HG02798 (cell line): Measurements from ENCODE around the gene EML4.
A peak's percentile ranks its signal among the peaks of the same experiment; 100 is the strongest.
"Not testable (repeated sequence)": the region's sequence is repeated elsewhere in the genome, so short reads cannot be mapped to it uniquely, and the experiment has no call there.

ENCODE experiments used
- ATAC-seq: cut with Tn5 transposase; IDR thresholded peaks from one replicate; pipeline ENCODE4 v1.9.1; 2021; ENCODE audit warnings: mild to moderate bottlenecking; ENCODE audit not compliant: unreplicated experiment, poor library complexity

EML4 gene

DNA sequence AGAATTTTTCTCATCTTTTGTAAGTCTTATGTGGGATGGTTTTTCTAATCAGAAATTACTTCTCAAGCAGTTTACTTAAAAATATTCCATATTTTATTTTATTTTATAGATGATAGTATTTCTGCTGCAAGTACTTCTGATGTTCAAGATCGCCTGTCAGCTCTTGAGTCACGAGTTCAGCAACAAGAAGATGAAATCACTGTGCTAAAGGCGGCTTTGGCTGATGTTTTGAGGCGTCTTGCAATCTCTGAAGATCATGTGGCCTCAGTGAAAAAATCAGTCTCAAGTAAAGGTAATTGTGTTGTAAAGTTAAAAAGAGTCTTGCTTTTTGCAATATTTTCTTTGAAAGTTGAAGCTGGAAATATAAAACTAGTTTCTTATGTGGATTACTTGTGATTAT lies 76.2 kb downstream of the EML4 start:
- ATAC-seq, result no peak

- ATAC-seq, result no peak
Measured at GRCh38 chr2:42246562-42246961, 77.4 kb downstream of the EML4 start.

- no peak for ATAC-seq
Measured at GRCh38 chr2:42248846-42249245, 79.7 kb downstream of the EML4 start.

GRCh38 chr2:42249284-42249683 lies 80.1 kb downstream of the EML4 start:
- ATAC-seq, result no peak

- ATAC-seq, result no peak
Measured at GRCh38 chr2:42249887-42250286, 80.7 kb downstream of the EML4 start.

GRCh38 chr2:42250925-42251324 lies 81.8 kb downstream of the EML4 start:
- no peak for ATAC-seq

DNA sequence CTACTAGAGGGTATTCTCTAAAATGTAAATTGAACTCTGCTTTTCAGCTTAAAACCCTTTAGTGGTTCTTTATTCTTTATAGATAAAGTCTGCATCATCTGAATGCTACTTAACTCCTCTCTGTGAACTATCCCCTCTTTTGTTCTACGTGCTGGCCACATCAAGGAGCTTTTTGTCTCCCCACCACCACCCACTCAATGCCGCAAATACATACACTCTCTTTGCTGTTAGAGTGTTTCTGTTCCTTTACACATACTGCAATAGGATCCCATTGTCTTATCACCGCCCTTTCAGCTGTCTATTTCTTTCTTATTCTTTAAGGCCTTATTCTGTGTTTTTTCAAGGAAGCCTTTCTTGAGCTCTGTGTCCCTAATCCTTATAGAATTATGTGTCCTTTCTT lies 83.3 kb downstream of the EML4 start:
- no peak for ATAC-seq

GRCh38 chr2:42254186-42254895 lies 85.2 kb downstream of the EML4 start:
- no peak for ATAC-seq

- ATAC-seq, result peak; percentile 69
Measured at GRCh38 chr2:42256505-42256904, 87.4 kb downstream of the EML4 start.

- peak; percentile 36 for ATAC-seq
Measured at GRCh38 chr2:42261518-42262195, 92.5 kb downstream of the EML4 start.

DNA sequence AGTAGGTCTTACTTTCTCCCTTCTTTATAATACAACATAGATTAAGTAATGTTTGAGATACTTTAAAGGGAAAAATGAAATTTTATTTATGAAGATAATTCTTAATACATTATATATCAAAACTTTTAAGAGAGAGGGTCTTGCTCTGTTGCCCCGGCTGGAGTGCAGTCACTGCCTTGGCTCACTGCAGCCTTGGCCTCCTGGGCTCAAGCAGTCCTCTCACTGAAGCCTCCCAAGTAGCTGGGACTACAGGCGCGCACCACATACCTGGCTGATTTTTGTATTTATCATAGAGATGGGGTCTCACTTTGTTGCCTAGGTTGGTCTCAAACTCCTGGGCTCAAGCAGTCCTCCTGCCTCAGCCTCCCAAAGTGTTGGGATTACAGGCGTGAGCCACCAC lies 97.1 kb downstream of the EML4 start:
- no peak for ATAC-seq

GRCh38 chr2:42267530-42267929 lies 98.4 kb downstream of the EML4 start:
- peak; percentile 42 for ATAC-seq

DNA sequence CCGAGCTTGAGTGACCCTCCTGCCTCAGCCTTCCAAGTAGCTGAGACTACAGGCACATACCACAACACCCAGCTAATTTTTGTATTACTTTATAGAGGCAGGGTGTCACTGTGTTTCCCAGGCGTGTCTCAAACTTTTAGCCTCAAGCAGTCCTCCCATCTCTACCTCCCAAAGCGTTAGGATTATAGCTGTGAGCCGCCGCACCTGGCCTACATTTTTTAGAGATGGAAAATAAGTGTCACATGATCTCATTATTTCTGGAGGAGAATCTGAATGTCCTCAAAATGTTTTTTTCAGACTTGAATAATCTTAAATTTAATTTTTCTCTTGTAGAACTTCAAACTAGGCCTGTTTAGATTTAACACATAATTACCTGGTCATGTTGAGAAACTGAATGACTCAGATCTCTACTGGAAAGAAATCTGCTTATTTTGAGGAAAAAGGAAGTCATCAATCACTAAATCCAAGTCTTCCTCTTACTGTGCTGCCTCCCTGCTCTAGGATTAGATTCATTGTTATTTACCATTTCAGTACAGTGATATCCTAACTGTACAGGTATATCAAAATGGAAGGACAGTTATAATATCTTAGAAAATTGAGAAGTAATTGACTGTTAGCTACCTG lies 99.5 kb downstream of the EML4 start:
- ATAC-seq, result no peak

GRCh38 chr2:42270757-42271156 lies 101.6 kb downstream of the EML4 start:
- ATAC-seq, result no peak

DNA sequence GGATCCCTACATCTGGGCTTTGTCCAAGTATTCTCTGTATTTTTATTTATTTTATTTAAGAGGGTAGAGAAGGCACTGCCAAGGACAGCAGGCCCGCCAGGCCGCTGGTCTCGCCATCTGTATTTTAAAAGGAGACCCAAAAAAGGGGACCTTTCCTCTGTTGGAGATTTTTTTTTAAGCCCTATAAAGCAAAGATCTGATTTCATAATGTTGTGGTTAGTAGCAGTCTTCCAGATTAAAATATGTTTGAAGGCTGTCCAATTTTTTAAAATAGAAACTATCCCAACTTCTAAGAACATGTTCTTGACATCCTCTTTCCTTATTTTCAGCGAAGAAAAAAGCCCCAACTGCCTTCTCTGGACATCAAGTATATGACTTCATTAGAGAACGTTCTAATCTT lies 102.1 kb downstream of the EML4 start:
- ATAC-seq, result not testable (repeated sequence)

- no peak for ATAC-seq
Measured at GRCh38 chr2:42274863-42275262, 105.7 kb downstream of the EML4 start.

DNA sequence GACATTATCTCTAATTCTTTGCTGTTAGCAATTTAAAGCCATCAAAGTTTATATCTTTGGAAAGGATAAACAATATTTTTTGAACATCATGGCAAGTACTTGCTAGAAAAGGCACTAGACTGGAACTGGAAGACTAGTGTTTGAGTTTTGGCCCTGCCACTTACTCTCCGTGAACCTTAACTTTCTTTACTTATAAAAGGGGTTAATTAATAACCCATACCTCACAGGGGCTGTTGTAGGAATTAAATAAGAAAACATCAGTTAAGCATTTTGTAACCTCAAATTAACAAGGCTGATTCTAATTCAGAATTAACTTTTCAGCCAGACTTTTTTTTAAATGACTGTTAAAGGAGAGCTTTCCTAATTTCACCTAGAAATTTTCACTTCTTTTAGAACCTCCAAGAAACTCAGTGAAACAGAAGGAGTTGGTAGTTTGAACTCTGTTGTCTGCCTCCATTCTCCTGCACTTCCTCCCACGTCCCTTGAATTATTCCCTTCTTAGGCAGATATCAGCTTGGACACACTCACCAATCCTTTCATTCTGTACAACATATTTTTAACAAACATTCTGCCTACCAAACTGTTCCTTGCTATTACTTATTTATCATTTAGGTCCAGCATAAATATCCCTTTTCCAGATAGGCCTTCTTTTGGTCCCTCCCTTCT lies 112.4 kb downstream of the EML4 start:
- no peak for ATAC-seq

- no peak for ATAC-seq
Measured at GRCh38 chr2:42284019-42284418, 114.9 kb downstream of the EML4 start.

DNA sequence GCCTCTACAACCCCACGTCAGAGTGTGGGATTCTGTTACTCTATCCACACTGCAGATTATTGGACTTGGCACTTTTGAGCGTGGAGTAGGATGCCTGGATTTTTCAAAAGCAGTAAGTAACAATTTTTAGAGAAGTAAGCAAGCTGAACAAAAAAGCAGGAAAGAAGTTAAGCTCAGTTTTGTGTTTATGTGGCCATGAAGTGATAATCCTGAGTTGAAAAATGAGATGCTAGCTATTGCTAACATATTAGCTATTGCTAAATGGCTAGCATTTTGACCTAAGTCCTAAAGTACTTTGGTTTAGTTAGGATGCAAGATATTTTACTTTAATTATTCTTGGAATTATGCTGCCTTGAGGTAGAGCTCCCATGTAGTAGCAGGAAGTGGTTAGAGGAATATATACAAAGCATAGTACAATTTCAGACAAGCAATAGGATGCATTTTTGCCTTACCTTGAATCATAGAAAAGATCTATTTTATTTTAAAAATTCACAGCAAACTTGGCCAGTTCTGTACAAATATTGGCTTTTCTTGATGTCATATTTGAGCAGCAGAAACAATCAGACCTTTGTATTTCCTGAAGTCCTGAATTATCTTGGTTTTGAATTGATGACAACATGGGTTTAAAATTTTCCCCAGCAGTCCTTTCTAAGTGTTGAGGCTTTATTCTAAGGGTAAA lies 117.3 kb downstream of the EML4 start:
- no peak for ATAC-seq

- no peak for ATAC-seq
Measured at GRCh38 chr2:42288811-42289210, 119.7 kb downstream of the EML4 start.

DNA sequence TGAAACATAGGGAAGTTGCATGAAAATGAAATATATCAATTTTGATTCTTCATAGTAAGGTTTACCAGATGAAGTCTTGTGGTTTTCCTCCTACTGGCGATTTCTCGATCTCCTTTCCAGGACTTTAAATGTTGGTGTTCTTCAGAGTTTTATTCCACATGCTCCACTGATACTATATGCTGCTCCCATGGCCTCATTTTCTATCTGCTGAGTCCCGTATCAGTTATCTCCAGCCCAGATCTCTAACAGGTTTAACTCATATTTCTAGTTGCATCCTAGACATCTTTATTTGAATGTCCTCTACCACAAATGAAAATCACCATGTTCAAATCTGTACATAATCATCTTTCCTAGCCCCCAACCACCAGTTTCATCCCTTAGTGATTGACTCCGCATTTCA lies 120.1 kb downstream of the EML4 start:
- no peak for ATAC-seq
